Measurements from ENCODE around the gene RAB24.

DNA sequence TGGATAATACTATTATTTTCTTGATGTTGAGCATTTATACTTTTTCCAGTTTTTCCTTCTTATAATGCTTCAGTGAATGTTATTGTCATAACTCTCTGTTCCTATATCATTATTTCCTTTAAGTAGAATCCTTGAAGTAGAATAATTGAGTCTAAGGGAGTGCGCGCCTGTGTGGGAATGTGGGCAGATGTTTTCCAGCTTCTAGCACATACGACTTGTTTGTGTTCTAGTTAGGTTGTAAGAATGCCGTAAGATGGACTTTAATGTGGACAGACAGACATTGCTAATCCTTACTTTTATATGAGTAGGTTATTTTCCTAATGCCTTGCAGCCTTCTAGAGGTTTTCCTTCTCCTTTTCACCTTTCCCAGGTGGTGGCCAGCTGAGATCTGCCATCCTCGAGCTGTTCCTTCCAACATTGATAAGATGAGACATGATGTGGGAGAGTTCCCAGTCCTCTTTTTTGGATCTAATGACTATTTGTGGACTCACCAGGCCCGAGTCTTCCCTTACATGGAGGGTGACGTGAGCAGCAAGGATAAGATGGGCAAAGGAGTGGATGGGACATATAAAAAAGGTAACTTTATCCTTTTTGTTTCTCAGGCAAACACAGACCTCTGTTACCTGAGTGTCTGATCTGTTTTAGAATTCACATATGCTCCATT lies 34.2 kb downstream of the RAB24 start:
- TF ChIP-seq CTCF (IDR thresholded peaks at IDR 0.05; ENCODE audit: poor library complexity, severe bottlenecking) (no peak), POLR2AphosphoS5 (IDR thresholded peaks at IDR 0.05) (no peak), SMC3 (conservative IDR thresholded peaks at IDR 0.05; ENCODE audit: poor library complexity) (no peak), EZH2 (IDR thresholded peaks at IDR 0.05; ENCODE audit: borderline replicate concordance, insufficient read depth, low read length, poor library complexity, severe bottlenecking) (no peak), MXI1 (conservative IDR thresholded peaks at IDR 0.05; ENCODE audit: poor library complexity, severe bottlenecking) (no peak), TAF1 (IDR thresholded peaks at IDR 0.05; ENCODE audit: low read depth) (no peak), EP300 (conservative IDR thresholded peaks at IDR 0.05; ENCODE audit: poor library complexity, severe bottlenecking) (no peak), REST (IDR thresholded peaks at IDR 0.05; ENCODE audit: borderline replicate concordance) (no peak)

All from neural cell (in vitro differentiated cells).